Heart left ventricle (tissue), 16 donors: ENCODE data around the gene AMN. TPM values are rescaled to one million over a fixed set of nuclear protein-coding genes. Genes with fewer than 3 reads are reported as not detected.
"Not testable (repeated sequence)": the region's sequence is repeated elsewhere in the genome, so short reads cannot be mapped to it uniquely, and the experiment has no call there.

Source experiments
- ATAC-seq, 4 donors: fragments of 200-7000 bp; cut with Tn5 transposase; one replicate each; pipeline ENCODE4 v1.9.1; 2020 to 2022; ENCODE audit warnings: moderate library complexity in 4 of 4, mild to moderate bottlenecking in 3 of 4, moderate number of reproducible peaks in 1 of 4
- DNase-seq, 5 donors: peaks; one replicate each; pipeline ENCODE4 v3.0.0-alpha.2; 2020
- H3K27ac ChIP-seq, 12 donors: fragments of 200-600 bp; sonication (generic) in 4 of 12; one replicate each; pipeline versions ENCODE4 v1.5.0 to v1.8.0; 2016 to 2022; ENCODE audit warnings: mild to moderate bottlenecking in 2 of 12
- H3K27me3 ChIP-seq, 9 donors: fragments of 200-600 bp; sonication (generic) in 2 of 9; one replicate each; pipeline versions ENCODE4 v1.5.1 to v1.8.0; 2016 to 2022; ENCODE audit warnings: mild to moderate bottlenecking in 3 of 9
- H3K36me3 ChIP-seq, 9 donors: fragments of 200-600 bp; sonication (generic) in 2 of 9; one replicate each; pipeline versions ENCODE4 v1.5.0 to v1.8.0; 2018 to 2022; ENCODE audit warnings: mild to moderate bottlenecking in 2 of 9
- H3K4me1 ChIP-seq, 12 donors: fragments of 200-600 bp; sonication (generic) in 4 of 12; one replicate each; pipeline versions ENCODE4 v1.5.0 to v1.8.0; 2016 to 2022; ENCODE audit warnings: mild to moderate bottlenecking in 3 of 12
- H3K4me3 ChIP-seq, 12 donors: fragments of 200-600 bp; sonication (generic) in 4 of 12; one replicate each; pipeline versions ENCODE4 v1.5.0 to v1.8.0; 2017 to 2022; ENCODE audit warnings: mild to moderate bottlenecking in 9 of 12, moderate library complexity in 4 of 12
- H3K9me3 ChIP-seq, 12 donors: fragments of 200-600 bp; sonication (generic) in 4 of 12; one replicate each; pipeline versions ENCODE4 v1.5.0 to v1.8.0; 2016 to 2022; ENCODE audit warnings: mild to moderate bottlenecking in 1 of 12
- CTCF ChIP-seq, 12 donors: fragments of 200-600 bp; sonication (generic) in 4 of 12; IDR thresholded peaks; one replicate each; pipeline versions ENCODE4 v1.5.0 to v1.8.0; 2018 to 2022; ENCODE audit warnings: antibody characterized with exemption in 12 of 12, mild to moderate bottlenecking in 5 of 12
- POLR2A ChIP-seq, 2 donors: fragments of 450-650 bp; IDR thresholded peaks; one replicate each; pipeline ENCODE4 v1.6.1; 2017; ENCODE audit warnings: antibody characterized with exemption in 2 of 2, mild to moderate bottlenecking in 2 of 2, moderate library complexity in 2 of 2
- WGBS, 4 donors: extraction: QIAGEN DNeasy Blood & Tissue Kit in 2 of 4; methylation state at CpG; one replicate each; pipeline versions ENCODE4 v1.1.5 to v1.1.7; 2013 to 2018; 5-methylcytosine and 5-hydroxymethylcytosine counted together
- intact Hi-C, 10 donors: fragments of 100-400 bp; cut with DNase I; formaldehyde crosslinking; loops; one replicate each; pipeline versions ENCODE4 v1.11.1 to v1.14.2; 2022
- polyA plus RNA-seq, 2 donors: library from polyadenylated mRNA; stranded (reverse); fragments of 200-250 nt; gene quantifications; one replicate each; pipeline ENCODE4 v1.2.3, GENCODE V29; 2013
- total RNA-seq, 9 donors: library from RNA; depleted of rRNA in 2 of 9; stranded (reverse); fragments of >200 nt in 2 of 9; fragmentation: NEBNext Ultra II Directional in 3 of 9; extraction: Animal tissue kit (Norgen Biotek cat#: 25700) in 3 of 9; gene quantifications; one replicate each; pipeline versions ENCODE4 v1.1.0 to v1.2.4, GENCODE V29; 2016 to 2023
- donor health status: ischemic (EF 13 %, LVEDD 7.1; RV severe dilation, severe dysfunction).
- donor health status: healthy with polysubstance abuse.
- donor health status: DM: no; HTN: yes; CAD: no.
- donor health status: DM: no; HTN: no; CAD: no.
- donor health status: ischemic (EF 25% LVEDD 6.9; RV normal size, moderate dysfunction).
- donor health status: ischemic (EF 25% LVEDD 5.7; RV mildly dilated, moderate dysfunction).
- donor health status: healthy.
- donor health status: DM: yes; HTN: yes; CAD: no.
- donor health status: ischemic (EF 35%, LVEDD 5.7; RV mildly dilated, moderate dysfunction).
- donor health status: nonischemic (EF 11% LVEDD 7.7; RV severe dilation, severe dysfunction).
- donor health status: DM: yes; HTN: yes; CAD: no.
- donor health status: PGD.
- donor health status: ischemic (EF 29% LVEDD 5.4; RV normal size, mild dysfunction).
- donor health status: nonischemic (EF 23%, LVEDD 6.1; RV moderate dilation, normal function).

Gene AMN
- total and polyA plus RNA-seq, 11 donors, result 0.11 to 0.36 (median 0.21) TPM; not detected in 8

DNA sequence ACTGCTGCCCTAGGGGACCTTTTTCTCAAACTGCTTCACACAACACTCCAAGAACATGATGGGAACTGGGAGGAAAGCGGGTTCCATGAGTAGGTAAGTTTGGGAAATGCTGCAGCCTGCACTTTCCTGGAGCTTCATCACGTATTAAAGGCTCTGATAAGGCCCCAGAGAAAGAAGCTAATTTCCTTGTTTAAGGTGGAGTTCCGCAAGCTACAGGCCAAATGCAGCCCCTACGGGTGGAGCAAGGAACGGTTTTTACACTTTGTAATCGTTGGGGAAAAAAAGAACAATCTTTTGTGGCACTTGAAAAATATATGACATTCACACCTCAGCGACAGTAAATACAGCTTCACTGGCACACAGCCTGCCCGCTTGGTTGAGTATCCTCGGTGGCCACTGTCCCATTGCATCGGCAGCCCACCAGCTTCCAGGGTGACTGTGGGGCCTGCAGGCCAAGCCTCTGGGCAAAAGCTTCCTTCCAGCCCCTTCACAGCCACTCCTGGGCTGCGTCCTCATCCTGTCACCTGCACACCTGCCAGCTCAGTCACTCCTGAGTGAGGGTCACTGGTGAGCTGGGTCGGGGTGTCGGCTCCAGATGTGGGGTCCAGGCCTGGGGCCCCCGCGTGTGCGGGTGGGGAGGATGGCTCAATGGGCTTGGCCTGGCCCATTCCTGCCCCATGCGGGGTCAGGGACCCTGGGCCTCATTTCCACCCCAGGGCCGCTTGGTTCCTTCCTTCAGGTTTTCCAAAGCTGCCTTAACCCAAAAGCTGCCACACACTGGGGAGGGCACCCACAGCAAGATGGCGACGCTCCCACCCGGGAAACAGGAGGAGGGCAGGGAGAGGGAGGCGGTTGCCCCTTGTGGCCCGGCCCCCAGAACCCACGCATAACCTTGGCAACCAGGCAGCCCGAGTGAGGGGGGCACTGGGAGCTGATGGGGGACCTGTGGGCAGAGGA lies 2.4 kb downstream of the AMN start:
- ATAC-seq (no peak), DNase-seq (peak in 1 of 5 donors; percentile 20)
- TF ChIP-seq CTCF (IDR thresholded peaks at IDR 0.05), result no peak
- TF ChIP-seq POLR2A (IDR thresholded peaks at IDR 0.05), result no peak
- H3K27ac ChIP-seq, result no peak overlapping the region
- WGBS, 4 donors, result 82 to 85% (median 83%) methylated on average over 22 to 25 of the region's 25 CpGs
- H3K36me3 ChIP-seq, result no peaks in the 10 kb centered on the region
- H3K27me3 ChIP-seq, result peaks cover 33 to 82% (median 57%) of the 10 kb centered on the region in 9 donors
- H3K4me1 ChIP-seq, result peaks cover 14 to 38% (median 24%) of the 10 kb centered on the region in 12 donors
- H3K4me3 ChIP-seq, result no peak overlapping the region
- intact Hi-C loops, result loop anchor here in 1 of 10 donors (10.0 kb wide), 1 partner anchor 150 kb away; the partner anchor contains the start of gene TRAF3
- no peaks in the 10 kb centered on the region for H3K9me3 ChIP-seq

- H3K36me3 ChIP-seq, result no peaks in the 10 kb centered on the region
- TF ChIP-seq POLR2A (IDR thresholded peaks at IDR 0.05) (no peak), CTCF (IDR thresholded peaks at IDR 0.05) (no peak)
- 69 to 83% (median 76%) methylated on average over 11 of the region's 11 CpGs for WGBS, 4 donors
- DNase-seq (no peak), ATAC-seq (no peak)
- H3K27ac ChIP-seq, result no peak overlapping the region
- peaks cover 37 to 87% (median 63%) of the 10 kb centered on the region in 9 donors for H3K27me3 ChIP-seq
- H3K9me3 ChIP-seq, result no peaks in the 10 kb centered on the region
- intact Hi-C loops, result loop anchor here in 1 of 10 donors (10.0 kb wide), 1 partner anchor 151 kb away; the partner anchor contains the start of gene TRAF3
- H3K4me3 ChIP-seq, result no peak overlapping the region
- H3K4me1 ChIP-seq, result peaks cover 15 to 44% (median 28%) of the 10 kb centered on the region in 12 donors
Measured at GRCh38 chr14:102925646-102926045, 3.2 kb downstream of the AMN start.

DNA sequence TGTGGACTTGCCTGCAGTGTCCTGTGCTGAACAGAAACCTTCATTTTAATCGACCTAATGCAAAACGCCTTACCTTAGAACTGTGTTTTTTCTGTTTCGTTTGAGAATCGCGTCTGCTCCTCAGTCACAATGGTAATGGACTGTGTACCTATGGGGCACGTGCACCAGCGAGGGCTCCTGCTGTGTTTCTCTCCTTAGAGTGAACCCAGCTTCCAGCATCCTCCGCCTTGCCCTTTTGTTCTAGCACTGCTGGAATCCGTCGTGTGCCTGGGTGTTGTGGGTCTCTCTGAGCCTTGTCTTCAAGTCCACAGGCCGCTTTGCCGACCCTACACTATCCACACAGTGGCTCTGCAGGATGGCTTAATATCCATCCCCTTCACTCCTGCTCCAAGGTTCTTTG lies 3.6 kb downstream of the AMN start:
- intact Hi-C loops, result loop anchor here in 1 of 10 donors (10.0 kb wide), 1 partner anchor 151 kb away; the partner anchor contains the start of gene TRAF3
- ATAC-seq, result no peak

GRCh38 chr14:102926840-102927239 lies 4.4 kb downstream of the AMN start:
- WGBS, 4 donors, result 95 to 98% (median 97%) methylated on average over 10 of the region's 10 CpGs
- intact Hi-C loops, result loop anchor here in 1 of 10 donors (10.0 kb wide), 1 partner anchor 152 kb away; the partner anchor contains the start of gene TRAF3
- H3K4me1 ChIP-seq, result peaks cover 15 to 45% (median 28%) of the 10 kb centered on the region in 12 donors
- H3K4me3 ChIP-seq, H3K9me3 ChIP-seq, ATAC-seq, H3K36me3 ChIP-seq, H3K27ac ChIP-seq: not testable (repeated sequence)
- DNase-seq, result peak in 1 of 5 donors; percentile 15
- peaks cover 37 to 96% (median 62%) of the 10 kb centered on the region in 9 donors for H3K27me3 ChIP-seq

More for the DNA sequence above, 3.6 kb downstream of the AMN start:
- Histone ChIP-seq H3K27ac (no peak overlapping the region), H3K9me3 (no peaks in the 10 kb centered on the region), H3K36me3 (no peaks in the 10 kb centered on the region), H3K4me3 (no peak overlapping the region), H3K4me1 (peaks cover 15 to 45% (median 28%) of the 10 kb centered on the region in 12 donors), H3K27me3 (peaks cover 37 to 89% (median 63%) of the 10 kb centered on the region in 9 donors)
- DNase-seq, result no peak
- WGBS, 4 donors, result 62 to 73% (median 64%) methylated on average over 12 of the region's 12 CpGs
- no peak for TF ChIP-seq POLR2A (IDR thresholded peaks at IDR 0.05)
- TF ChIP-seq CTCF (IDR thresholded peaks at IDR 0.05), result no peak
